ENCODE data around the gene HPSE2. TPM values are rescaled to one million over a fixed set of nuclear protein-coding genes. Genes with fewer than 3 reads are reported as not detected.
A peak's percentile ranks its signal among the peaks of the same experiment; 100 is the strongest.

HPSE2 gene
- total RNA-seq, 3 donors from 2014 or later = 2.7 to 8.0 (median 5.9) TPM

DNA sequence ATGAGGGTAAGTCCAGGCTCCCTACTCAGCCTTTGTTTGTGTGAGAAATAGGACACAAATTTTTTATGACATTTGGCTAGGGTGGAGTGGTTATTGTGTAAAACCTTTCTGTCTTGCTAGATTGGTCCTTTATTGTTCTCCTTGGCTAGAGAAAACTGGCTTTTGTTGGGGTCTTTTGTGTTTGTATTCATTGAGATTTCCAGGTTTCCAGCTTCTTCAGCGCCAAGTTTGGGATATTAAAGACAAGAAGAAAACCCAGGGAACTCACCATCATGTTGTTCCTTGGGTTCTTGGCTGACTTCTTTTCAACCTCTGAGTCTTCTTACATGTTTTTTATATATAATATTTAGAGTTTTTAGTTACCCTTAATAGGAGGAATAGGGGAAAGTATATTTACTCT, 310.0 kb downstream of the HPSE2 start:
- Histone ChIP-seq H3K27me3 (no peaks in the 10 kb centered on the region), H3K9me3 (no peaks in the 10 kb centered on the region), H3K4me1 (no peaks in the 10 kb centered on the region), H3K4me3 (no peak overlapping the region), H3K27ac (no peak overlapping the region), H3K36me3 (no peaks in the 10 kb centered on the region)
- intact Hi-C loops (cut with DNase I; ENCODE audit: low total_unique reads) = no loop called here
- TF ChIP-seq POLR2A (IDR thresholded peaks at IDR 0.05) (no peak), CTCF (IDR thresholded peaks at IDR 0.05) (no peak), POLR2AphosphoS5 (IDR thresholded peaks at IDR 0.05) (no peak)
- no peak for DNase-seq (ENCODE audit: low spot score in 2 of 2)

- DNase-seq (ENCODE audit: low spot score in 2 of 2) = no peak
- TF ChIP-seq CTCF (IDR thresholded peaks at IDR 0.05) = no peak
- no peak for TF ChIP-seq POLR2AphosphoS5 (IDR thresholded peaks at IDR 0.05)
- no peak for TF ChIP-seq POLR2A (IDR thresholded peaks at IDR 0.05)
- intact Hi-C loops (cut with DNase I; ENCODE audit: low total_unique reads) = no loop called here
- H3K27me3 ChIP-seq = no peaks in the 10 kb centered on the region
- H3K9me3 ChIP-seq = no peaks in the 10 kb centered on the region
- no peak overlapping the region for H3K4me3 ChIP-seq
- H3K4me1 ChIP-seq = no peaks in the 10 kb centered on the region
- no peak overlapping the region for H3K27ac ChIP-seq
- H3K36me3 ChIP-seq = no peaks in the 10 kb centered on the region
Measured at GRCh38 chr10:98924526-98924925, 311.1 kb downstream of the HPSE2 start.

GRCh38 chr10:98921316-98921715, 314.3 kb downstream of the HPSE2 start:
- H3K27ac ChIP-seq = peak overlapping the region in 1 of 2 donors; percentile 32
- H3K27me3 ChIP-seq = no peaks in the 10 kb centered on the region
- no peak for DNase-seq (ENCODE audit: low spot score in 2 of 2)
- no peak for TF ChIP-seq CTCF (IDR thresholded peaks at IDR 0.05)
- H3K9me3 ChIP-seq = no peaks in the 10 kb centered on the region
- intact Hi-C loops (cut with DNase I; ENCODE audit: low total_unique reads) = no loop called here
- no peaks in the 10 kb centered on the region for H3K36me3 ChIP-seq
- no peak overlapping the region for H3K4me3 ChIP-seq
- no peaks in the 10 kb centered on the region for H3K4me1 ChIP-seq

- H3K27me3 ChIP-seq = no peaks in the 10 kb centered on the region
- DNase-seq (ENCODE audit: low spot score in 2 of 2) = no peak
- no peaks in the 10 kb centered on the region for H3K36me3 ChIP-seq
- H3K4me1 ChIP-seq = no peaks in the 10 kb centered on the region
- no peaks in the 10 kb centered on the region for H3K9me3 ChIP-seq
- H3K27ac ChIP-seq = no peak overlapping the region
- intact Hi-C loops (cut with DNase I; ENCODE audit: low total_unique reads) = no loop called here
- TF ChIP-seq POLR2A (IDR thresholded peaks at IDR 0.05) (no peak), CTCF (IDR thresholded peaks at IDR 0.05) (no peak), POLR2AphosphoS5 (IDR thresholded peaks at IDR 0.05) (no peak)
- H3K4me3 ChIP-seq = no peak overlapping the region
Measured at GRCh38 chr10:98920807-98921206, 314.8 kb downstream of the HPSE2 start.

GRCh38 chr10:98920360-98920759, 315.3 kb downstream of the HPSE2 start:
- H3K27ac ChIP-seq = no peak overlapping the region
- no peak for DNase-seq (ENCODE audit: low spot score in 2 of 2)
- H3K4me3 ChIP-seq = no peak overlapping the region
- H3K9me3 ChIP-seq = no peaks in the 10 kb centered on the region
- TF ChIP-seq POLR2AphosphoS5 (IDR thresholded peaks at IDR 0.05) (no peak), CTCF (IDR thresholded peaks at IDR 0.05) (no peak), POLR2A (IDR thresholded peaks at IDR 0.05) (no peak)
- no peaks in the 10 kb centered on the region for H3K4me1 ChIP-seq
- intact Hi-C loops (cut with DNase I; ENCODE audit: low total_unique reads) = no loop called here
- no peaks in the 10 kb centered on the region for H3K36me3 ChIP-seq
- H3K27me3 ChIP-seq = no peaks in the 10 kb centered on the region
